ENCODE results near the gene SH3GL1. TPM values are rescaled to one million over a fixed set of nuclear protein-coding genes. Genes with fewer than 3 reads are reported as not detected.

SH3GL1 gene
- polyA plus RNA-seq, 3 donors, result 14.0 to 33.9 (median 15.0) TPM

DNA sequence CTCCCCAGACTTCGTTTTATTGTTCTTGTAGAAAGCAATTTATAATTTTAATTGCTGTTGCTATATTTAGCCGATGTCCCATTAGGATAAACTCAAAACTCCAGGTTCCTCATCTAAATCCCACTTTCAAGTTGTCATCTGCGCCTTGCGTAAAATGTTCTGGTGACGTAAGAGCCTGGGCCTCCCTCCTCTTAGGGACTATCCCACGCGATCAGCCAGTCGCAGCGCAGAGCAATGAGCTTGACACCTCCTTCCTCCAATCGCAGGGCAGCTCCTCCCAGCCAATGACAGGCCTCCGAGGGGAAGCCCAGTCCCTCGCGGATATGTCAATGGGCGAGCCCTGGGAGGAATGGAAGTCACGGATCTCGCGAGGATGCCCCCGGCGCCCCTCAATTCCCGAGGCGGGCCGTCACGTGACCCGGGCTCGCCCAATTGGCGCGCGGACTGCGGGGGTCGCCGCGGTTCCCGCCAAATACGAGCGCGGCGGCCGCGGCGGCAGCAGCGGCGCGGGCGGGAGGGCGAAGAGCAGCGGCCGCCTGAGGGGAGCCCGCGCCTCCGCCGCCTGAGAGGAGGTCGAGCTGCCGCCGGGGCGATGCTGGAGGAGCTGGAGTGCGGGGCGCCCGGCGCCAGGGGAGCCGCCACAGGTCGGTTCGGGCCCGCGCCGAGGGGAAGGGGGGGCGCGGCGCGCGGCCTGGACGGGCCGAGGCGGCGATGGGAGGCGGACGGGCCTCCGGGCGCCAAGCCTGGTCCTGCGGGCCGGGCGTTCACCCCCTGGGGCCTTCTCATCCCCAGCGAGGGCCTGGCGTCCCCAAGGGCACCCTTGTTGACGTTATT, 2.0 kb upstream of the SH3GL1 start, which contains the start of gene CHAF1A:
Gene CHAF1A (plus strand): TSS at position 470 of the 834 bp plus-strand sequence. CDS start 123 bp downstream, at position 593.
- H3K79me2 ChIP-seq (ENCODE audit: insufficient read depth, low read length), result peaks cover 77% of the 10 kb centered on the region
- peaks cover 37 to 50% of the 10 kb centered on the region in 2 donors for H3K4me1 ChIP-seq (ENCODE audit: control insufficient read depth in 1 of 2, insufficient read depth in 2 of 2, low read length in 2 of 2)
- TF ChIP-seq, protein P1, sequence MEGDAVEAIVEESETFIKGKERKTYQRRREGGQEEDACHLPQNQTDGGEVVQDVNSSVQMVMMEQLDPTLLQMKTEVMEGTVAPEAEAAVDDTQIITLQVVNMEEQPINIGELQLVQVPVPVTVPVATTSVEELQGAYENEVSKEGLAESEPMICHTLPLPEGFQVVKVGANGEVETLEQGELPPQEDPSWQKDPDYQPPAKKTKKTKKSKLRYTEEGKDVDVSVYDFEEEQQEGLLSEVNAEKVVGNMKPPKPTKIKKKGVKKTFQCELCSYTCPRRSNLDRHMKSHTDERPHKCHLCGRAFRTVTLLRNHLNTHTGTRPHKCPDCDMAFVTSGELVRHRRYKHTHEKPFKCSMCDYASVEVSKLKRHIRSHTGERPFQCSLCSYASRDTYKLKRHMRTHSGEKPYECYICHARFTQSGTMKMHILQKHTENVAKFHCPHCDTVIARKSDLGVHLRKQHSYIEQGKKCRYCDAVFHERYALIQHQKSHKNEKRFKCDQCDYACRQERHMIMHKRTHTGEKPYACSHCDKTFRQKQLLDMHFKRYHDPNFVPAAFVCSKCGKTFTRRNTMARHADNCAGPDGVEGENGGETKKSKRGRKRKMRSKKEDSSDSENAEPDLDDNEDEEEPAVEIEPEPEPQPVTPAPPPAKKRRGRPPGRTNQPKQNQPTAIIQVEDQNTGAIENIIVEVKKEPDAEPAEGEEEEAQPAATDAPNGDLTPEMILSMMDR (IDR thresholded peaks at IDR 0.05), result no peak
- H3K27ac ChIP-seq (ENCODE audit: low read depth in 1 of 2, low read length in 2 of 2), result peak within 1 kb of the TSS; percentile 39 to 90
- H3K9me3 ChIP-seq (replicated peaks in 1 of 2; ENCODE audit: control insufficient read depth in 1 of 2, insufficient read depth in 1 of 2, low read length in 2 of 2), result no peaks in the 10 kb centered on the region
- intact Hi-C loops (cut with micrococcal nuclease), result loop anchor here (1.0 to 5.0 kb wide), 4 partner anchors 28 to 155 kb away; partner anchors contain the start of genes UBXN6 (in 2 of the 2) and YJU2 (in 1 of the 2)
- H3K4me1 Mint-ChIP-seq, result peaks cover 42% of the 10 kb centered on the region
- peak within 1 kb of the TSS; percentile 63 to 89 (median 80) for H3K4me3 ChIP-seq (replicated peaks in 1 of 3; ENCODE audit: low read depth in 2 of 3, low read length in 3 of 3)
- peak within 1 kb of the TSS; percentile 94 to 98 (median 95) for H3K27ac Mint-ChIP-seq
- H3K4me3 Mint-ChIP-seq, result peak within 1 kb of the TSS; percentile 79 to 84
- under 1% methylated on average over 78 of the region's 84 CpGs for WGBS (ENCODE audit: insufficient coverage)
- H3K4me2 ChIP-seq (replicated peaks; ENCODE audit: extremely low read depth, low read length, poor library complexity, severe bottlenecking), result peak within 1 kb of the TSS; percentile 99
- H3K9ac ChIP-seq (ENCODE audit: insufficient read depth, low read length, poor library complexity, severe bottlenecking), result peak within 1 kb of the TSS; percentile 93
- no peaks in the 10 kb centered on the region for H3K27me3 ChIP-seq (ENCODE audit: control insufficient read depth in 2 of 2, insufficient read depth in 2 of 2, low read length in 2 of 2)
- peaks cover 4 to 28% of the 10 kb centered on the region in 2 donors for H3K36me3 Mint-ChIP-seq
- H2AFZ ChIP-seq (ENCODE audit: insufficient read depth, low read depth, low read length, poor library complexity, severe bottlenecking), result peak within 1 kb of the TSS; percentile 85
- peak; percentile 99 to 100 (median 100) for DNase-seq
- H4K20me1 ChIP-seq (ENCODE audit: insufficient read depth, low read length), result peaks cover 24% of the 10 kb centered on the region
- H3K9me3 Mint-ChIP-seq, result no peaks in the 10 kb centered on the region
- H3K27me3 Mint-ChIP-seq (ENCODE audit: low read depth in 3 of 3), result peaks cover 0 to 3% (median 0%) of the 10 kb centered on the region in 3 donors
- peaks cover 2 to 14% of the 10 kb centered on the region in 2 donors for H3K36me3 ChIP-seq (replicated peaks in 1 of 2; ENCODE audit: control insufficient read depth in 1 of 2, insufficient read depth in 2 of 2, low read length in 2 of 2)

DNA sequence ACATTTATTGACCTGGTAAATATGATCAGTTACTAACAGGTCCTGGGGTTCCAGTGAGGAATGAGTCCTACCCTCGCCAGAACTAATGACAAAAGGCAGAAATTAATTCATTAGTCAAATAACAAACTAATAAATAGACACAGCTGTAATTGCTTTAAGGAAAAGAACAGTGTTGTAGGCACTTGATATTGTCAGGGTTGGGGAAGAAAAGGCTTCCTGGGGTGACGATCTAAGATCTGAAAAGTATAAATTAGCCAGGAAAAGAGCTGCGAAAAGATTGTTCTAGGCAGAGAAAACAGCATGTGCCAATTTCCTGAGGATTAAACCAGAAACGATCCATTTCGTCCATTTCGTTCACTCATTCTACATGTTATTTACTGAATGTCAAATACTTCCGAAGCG, 1.4 kb upstream of the SH3GL1 start:
- peak overlapping the region; percentile 32 for H3K9ac ChIP-seq (ENCODE audit: insufficient read depth, low read length, poor library complexity, severe bottlenecking)
- peak overlapping the region; percentile 64 to 83 for H3K4me3 Mint-ChIP-seq
- peaks cover 37 to 50% of the 10 kb centered on the region in 2 donors for H3K4me1 ChIP-seq (ENCODE audit: control insufficient read depth in 1 of 2, insufficient read depth in 2 of 2, low read length in 2 of 2)
- H2AFZ ChIP-seq (ENCODE audit: insufficient read depth, low read depth, low read length, poor library complexity, severe bottlenecking), result peak overlapping the region; percentile 25
- H3K27me3 ChIP-seq (ENCODE audit: control insufficient read depth in 2 of 2, insufficient read depth in 2 of 2, low read length in 2 of 2), result no peaks in the 10 kb centered on the region
- peak overlapping the region; percentile 39 to 90 for H3K27ac ChIP-seq (ENCODE audit: low read depth in 1 of 2, low read length in 2 of 2)
- H3K79me2 ChIP-seq (ENCODE audit: insufficient read depth, low read length), result peaks cover 77% of the 10 kb centered on the region
- H3K9me3 ChIP-seq (replicated peaks in 1 of 2; ENCODE audit: control insufficient read depth in 1 of 2, insufficient read depth in 1 of 2, low read length in 2 of 2), result no peaks in the 10 kb centered on the region
- peak overlapping the region; percentile 22 to 89 (median 41) for H3K4me3 ChIP-seq (replicated peaks in 1 of 3; ENCODE audit: low read depth in 2 of 3, low read length in 3 of 3)
- H3K27me3 Mint-ChIP-seq (ENCODE audit: low read depth in 3 of 3), result peaks cover 0 to 3% (median 0%) of the 10 kb centered on the region in 3 donors
- intact Hi-C loops (cut with micrococcal nuclease), result loop anchor here (1.0 to 5.0 kb wide), 4 partner anchors 29 to 154 kb away; partner anchors contain the start of genes UBXN6 (in 2 of the 2) and YJU2 (in 1 of the 2)
- peaks cover 45% of the 10 kb centered on the region for H3K4me1 Mint-ChIP-seq
- peak overlapping the region; percentile 99 for H3K4me2 ChIP-seq (replicated peaks; ENCODE audit: extremely low read depth, low read length, poor library complexity, severe bottlenecking)
- H3K27ac Mint-ChIP-seq, result peak overlapping the region; percentile 94 to 98 (median 95)
- peaks cover 5 to 20% of the 10 kb centered on the region in 2 donors for H3K36me3 ChIP-seq (replicated peaks in 1 of 2; ENCODE audit: control insufficient read depth in 1 of 2, insufficient read depth in 2 of 2, low read length in 2 of 2)
- H4K20me1 ChIP-seq (ENCODE audit: insufficient read depth, low read length), result peaks cover 30% of the 10 kb centered on the region
- WGBS (ENCODE audit: insufficient coverage), result 0% methylated on average over 1 of the region's 8 CpGs
- H3K9me3 Mint-ChIP-seq, result no peaks in the 10 kb centered on the region
- DNase-seq, result no peak
- H3K36me3 Mint-ChIP-seq, result peaks cover 7 to 26% of the 10 kb centered on the region in 2 donors
- TF ChIP-seq, protein P1 (IDR thresholded peaks at IDR 0.05), result no peak
